CD4-positive, CD25-positive, alpha-beta regulatory T cell (primary cell): ENCODE measurements around the gene GRIP2. TPM values are rescaled to one million over a fixed set of nuclear protein-coding genes. Genes with fewer than 3 reads are reported as not detected.

Experiments used
- ATAC-seq, 2 donors: fragments of 150-1000 bp; cut with Tn5 transposase; one replicate each; pipeline ENCODE4 v1.10.0; 2021; ENCODE audit warnings: low read depth in 2 of 2, moderate number of reproducible peaks in 2 of 2, moderate library complexity in 1 of 2
- DNase-seq, 3 donors: peaks; one replicate each; pipeline versions ENCODE4 v3.0.0 to v3.0.0-alpha.2; 2012 to 2022; ENCODE audit warnings: mixed read lengths in 1 of 3
- H3K27ac ChIP-seq: one replicate; pipeline ENCODE4 v1.7.0; 2013; ENCODE audit warnings: mild to moderate bottlenecking, low read length; ENCODE audit not compliant: insufficient read depth, poor library complexity, severe bottlenecking
- H3K27me3 ChIP-seq: one replicate; pipeline ENCODE4 v1.7.0; 2013; ENCODE audit warnings: low read length; ENCODE audit not compliant: control insufficient read depth, insufficient read depth
- H3K36me3 ChIP-seq: one replicate; pipeline ENCODE4 v1.7.0; 2013; ENCODE audit warnings: mild to moderate bottlenecking, low read length, moderate library complexity; ENCODE audit not compliant: control insufficient read depth, insufficient read depth
- H3K4me1 ChIP-seq: 2 replicates; pipeline ENCODE4 v1.7.0; 2013; ENCODE audit warnings: mild to moderate bottlenecking, low read length; ENCODE audit not compliant: insufficient read depth, control insufficient read depth, poor library complexity, severe bottlenecking
- H3K4me3 ChIP-seq: one replicate; pipeline ENCODE4 v1.7.0; 2013; ENCODE audit warnings: low read depth, mild to moderate bottlenecking, low read length, moderate library complexity
- H3K9me3 ChIP-seq, 2 experiments: 1 replicate in 1 of 2; 2 replicates in 1 of 2; pipeline ENCODE4 v1.7.0; 2013; ENCODE audit warnings: low read length in 2 of 2, mild to moderate bottlenecking in 1 of 2, moderate library complexity in 1 of 2; ENCODE audit not compliant: control insufficient read depth in 2 of 2
- H3K27ac Mint-ChIP-seq, 3 donors: one replicate each; pipeline ENCODE4 v1.8.0; 2020 to 2022; ENCODE audit warnings: mild to moderate bottlenecking in 3 of 3, mixed read lengths in 3 of 3, moderate library complexity in 2 of 3
- H3K27me3 Mint-ChIP-seq: one replicate; pipeline ENCODE4 v1.8.0; 2022; ENCODE audit warnings: mild to moderate bottlenecking, mixed read lengths
- H3K36me3 Mint-ChIP-seq: one replicate; pipeline ENCODE4 v1.8.0; 2020; ENCODE audit warnings: mixed read lengths
- H3K4me1 Mint-ChIP-seq, 4 donors: one replicate each; pipeline ENCODE4 v1.8.0; 2020 to 2022; ENCODE audit warnings: mixed read lengths in 4 of 4, mild to moderate bottlenecking in 1 of 4
- H3K4me3 Mint-ChIP-seq, 4 donors: one replicate each; pipeline ENCODE4 v1.8.0; 2020 to 2022; ENCODE audit warnings: mild to moderate bottlenecking in 4 of 4, mixed read lengths in 4 of 4, moderate library complexity in 3 of 4
- H3K9me3 Mint-ChIP-seq, 7 donors: one replicate each; pipeline ENCODE4 v1.8.0; 2020 to 2022; ENCODE audit warnings: mixed read lengths in 7 of 7, mild to moderate bottlenecking in 3 of 7, moderate library complexity in 2 of 7
- polyA plus RNA-seq, 4 donors: library from polyadenylated mRNA; unstranded; fragments of 300-500 nt; fragmentation: Illumina TruSeq; gene quantifications; one replicate each; pipeline ENCODE4 v1.2.3, GENCODE V29; 2021
- total RNA-seq: library from RNA; stranded (reverse); gene quantifications from one replicate; pipeline ENCODE4 v1.2.3, GENCODE V29; 2022

The GRIP2 gene
- total and polyA plus RNA-seq, 5 donors from 2014 or later: 0.18 TPM; not detected in 4

- no peak overlapping the region for H3K4me3 ChIP-seq
- H3K4me1 ChIP-seq: no peaks in the 10 kb centered on the region
- H3K4me3 Mint-ChIP-seq: no peak overlapping the region
- no peak overlapping the region for H3K27ac ChIP-seq
- H3K27ac Mint-ChIP-seq: no peak overlapping the region
- no peaks in the 10 kb centered on the region for H3K36me3 ChIP-seq
- H3K9me3 Mint-ChIP-seq: no peaks in the 10 kb centered on the region
- ATAC-seq: no peak
- peaks cover 16% of the 10 kb centered on the region for H3K27me3 Mint-ChIP-seq
- H3K27me3 ChIP-seq: no peaks in the 10 kb centered on the region
- no peaks in the 10 kb centered on the region for H3K9me3 ChIP-seq
- H3K4me1 Mint-ChIP-seq: no peaks in the 10 kb centered on the region
- H3K36me3 Mint-ChIP-seq: no peaks in the 10 kb centered on the region
- DNase-seq: no peak
These were observed 37.8 kb upstream of the GRIP2 start for GRCh38 chr3:14577897-14578296.

- Mint-ChIP-seq H3K4me1 (no peaks in the 10 kb centered on the region), H3K27me3 (peaks cover 16% of the 10 kb centered on the region), H3K4me3 (no peak overlapping the region), H3K9me3 (no peaks in the 10 kb centered on the region), H3K36me3 (no peaks in the 10 kb centered on the region), H3K27ac (no peak overlapping the region)
- Histone ChIP-seq H3K27me3 (no peaks in the 10 kb centered on the region), H3K27ac (no peak overlapping the region), H3K4me3 (no peak overlapping the region), H3K4me1 (no peaks in the 10 kb centered on the region), H3K36me3 (no peaks in the 10 kb centered on the region), H3K9me3 (no peaks in the 10 kb centered on the region)
- DNase-seq (no peak), ATAC-seq (no peak)
These were observed 36.0 kb upstream of the GRIP2 start for GRCh38 chr3:14576163-14576562.

GRCh38 chr3:14574183-14574582, 34.0 kb upstream of the GRIP2 start:
- Histone ChIP-seq H3K4me3 (no peak overlapping the region), H3K9me3 (no peaks in the 10 kb centered on the region), H3K27ac (no peak overlapping the region), H3K36me3 (no peaks in the 10 kb centered on the region), H3K4me1 (no peaks in the 10 kb centered on the region), H3K27me3 (no peaks in the 10 kb centered on the region)
- H3K9me3 Mint-ChIP-seq: no peaks in the 10 kb centered on the region
- no peak for DNase-seq
- no peak for ATAC-seq
- no peaks in the 10 kb centered on the region for H3K36me3 Mint-ChIP-seq
- H3K27me3 Mint-ChIP-seq: peaks cover 18% of the 10 kb centered on the region
- H3K27ac Mint-ChIP-seq: no peak overlapping the region
- H3K4me1 Mint-ChIP-seq: no peaks in the 10 kb centered on the region
- no peak overlapping the region for H3K4me3 Mint-ChIP-seq

GRCh38 chr3:14573706-14574105, 33.6 kb upstream of the GRIP2 start:
- H3K4me3 Mint-ChIP-seq: no peak overlapping the region
- no peak overlapping the region for H3K4me3 ChIP-seq
- H3K9me3 ChIP-seq: no peaks in the 10 kb centered on the region
- no peaks in the 10 kb centered on the region for H3K36me3 Mint-ChIP-seq
- H3K27ac ChIP-seq: no peak overlapping the region
- H3K27me3 Mint-ChIP-seq: peaks cover 14% of the 10 kb centered on the region
- no peaks in the 10 kb centered on the region for H3K36me3 ChIP-seq
- no peak overlapping the region for H3K27ac Mint-ChIP-seq
- no peaks in the 10 kb centered on the region for H3K9me3 Mint-ChIP-seq
- DNase-seq (no peak), ATAC-seq (no peak)
- no peaks in the 10 kb centered on the region for H3K27me3 ChIP-seq
- H3K4me1 Mint-ChIP-seq: no peaks in the 10 kb centered on the region
- H3K4me1 ChIP-seq: no peaks in the 10 kb centered on the region

GRCh38 chr3:14570864-14571263, 30.7 kb upstream of the GRIP2 start:
- Mint-ChIP-seq H3K4me1 (no peaks in the 10 kb centered on the region), H3K36me3 (no peaks in the 10 kb centered on the region), H3K27me3 (peaks cover 4% of the 10 kb centered on the region), H3K27ac (no peak overlapping the region), H3K9me3 (no peaks in the 10 kb centered on the region), H3K4me3 (no peak overlapping the region)
- Histone ChIP-seq H3K27ac (no peak overlapping the region), H3K9me3 (no peaks in the 10 kb centered on the region), H3K27me3 (no peaks in the 10 kb centered on the region), H3K4me3 (no peak overlapping the region), H3K4me1 (no peaks in the 10 kb centered on the region), H3K36me3 (no peaks in the 10 kb centered on the region)
- ATAC-seq: no peak
- DNase-seq: no peak

- Mint-ChIP-seq H3K4me3 (no peak overlapping the region), H3K36me3 (no peaks in the 10 kb centered on the region), H3K27me3 (peaks cover 8% of the 10 kb centered on the region), H3K27ac (no peak overlapping the region), H3K4me1 (no peaks in the 10 kb centered on the region), H3K9me3 (no peaks in the 10 kb centered on the region)
- no peak overlapping the region for H3K27ac ChIP-seq
- H3K4me1 ChIP-seq: no peaks in the 10 kb centered on the region
- ATAC-seq (peak in 1 of 2 donors; percentile 5), DNase-seq (no peak)
- no peaks in the 10 kb centered on the region for H3K9me3 ChIP-seq
- no peaks in the 10 kb centered on the region for H3K27me3 ChIP-seq
- H3K4me3 ChIP-seq: no peak overlapping the region
- H3K36me3 ChIP-seq: no peaks in the 10 kb centered on the region
These were observed 29.9 kb upstream of the GRIP2 start for GRCh38 chr3:14570089-14570488.

- peaks cover 8% of the 10 kb centered on the region for H3K27me3 Mint-ChIP-seq
- ATAC-seq: no peak
- H3K27ac Mint-ChIP-seq: no peak overlapping the region
These were observed 29.4 kb upstream of the GRIP2 start for GRCh38 chr3:14569474-14570000.

GRCh38 chr3:14568269-14568668, 28.1 kb upstream of the GRIP2 start:
- Mint-ChIP-seq H3K36me3 (no peaks in the 10 kb centered on the region), H3K27ac (no peak overlapping the region), H3K9me3 (no peaks in the 10 kb centered on the region), H3K4me3 (no peak overlapping the region), H3K4me1 (no peaks in the 10 kb centered on the region), H3K27me3 (peaks cover 8% of the 10 kb centered on the region)
- H3K27me3 ChIP-seq: no peaks in the 10 kb centered on the region
- no peaks in the 10 kb centered on the region for H3K9me3 ChIP-seq
- H3K36me3 ChIP-seq: no peaks in the 10 kb centered on the region
- no peak for DNase-seq
- H3K4me1 ChIP-seq: no peaks in the 10 kb centered on the region
- no peak for ATAC-seq
- H3K4me3 ChIP-seq: no peak overlapping the region
- no peak overlapping the region for H3K27ac ChIP-seq

More at GRCh38 chr3:14569474-14570000, 29.4 kb upstream of the GRIP2 start:
- Histone ChIP-seq H3K9me3 (no peaks in the 10 kb centered on the region), H3K27ac (no peak overlapping the region), H3K36me3 (no peaks in the 10 kb centered on the region), H3K4me3 (no peak overlapping the region), H3K4me1 (no peaks in the 10 kb centered on the region), H3K27me3 (no peaks in the 10 kb centered on the region)
- H3K4me1 Mint-ChIP-seq: no peaks in the 10 kb centered on the region
- H3K4me3 Mint-ChIP-seq: no peak overlapping the region
- no peaks in the 10 kb centered on the region for H3K36me3 Mint-ChIP-seq
- no peak for DNase-seq
- no peaks in the 10 kb centered on the region for H3K9me3 Mint-ChIP-seq
